Small intestine (tissue), 7 donors: ENCODE results near the gene EIF2B5. TPM values are rescaled to one million over a fixed set of nuclear protein-coding genes. Genes with fewer than 3 reads are reported as not detected.

Source experiments
- DNase-seq, 2 donors: peaks; one replicate each; pipeline versions ENCODE4 v3.0.0 to v3.0.0-alpha.2; 2013
- FAIRE-seq: peaks from 2 replicates; lab custom pipeline; 2012; peaks lifted over from hg19 to GRCh38; lab: Jason Lieb, UNC
- H3K27ac ChIP-seq, 3 donors: one replicate each; pipeline ENCODE4 v1.5.1; 2013; ENCODE audit warnings: low read length in 2 of 3, mild to moderate bottlenecking in 2 of 3, control low read depth in 1 of 3, inconsistent platforms in 1 of 3, low read depth in 1 of 3, moderate library complexity in 1 of 3
- H3K27me3 ChIP-seq, 3 donors: one replicate each; pipeline ENCODE4 v1.6.1; 2013; ENCODE audit warnings: low read length in 3 of 3, inconsistent platforms in 1 of 3; ENCODE audit not compliant: control insufficient read depth in 3 of 3, insufficient read depth in 3 of 3
- H3K36me3 ChIP-seq, 3 donors: one replicate each; pipeline ENCODE4 v1.6.1; 2013; ENCODE audit warnings: low read length in 3 of 3, inconsistent platforms in 1 of 3, low read depth in 1 of 3, mild to moderate bottlenecking in 1 of 3, moderate library complexity in 1 of 3; ENCODE audit not compliant: control insufficient read depth in 3 of 3, insufficient read depth in 2 of 3
- H3K4me1 ChIP-seq, 3 donors: one replicate each; pipeline ENCODE4 v1.6.1; 2013; ENCODE audit warnings: low read length in 2 of 3, inconsistent platforms in 1 of 3, low read depth in 1 of 3, mild to moderate bottlenecking in 1 of 3, moderate library complexity in 1 of 3; ENCODE audit not compliant: control insufficient read depth in 3 of 3, insufficient read depth in 2 of 3
- H3K4me3 ChIP-seq, 3 donors: one replicate each; pipeline ENCODE4 v1.5.1; 2013; ENCODE audit warnings: low read length in 3 of 3, control low read depth in 1 of 3, inconsistent platforms in 1 of 3, low read depth in 1 of 3, mild to moderate bottlenecking in 1 of 3, moderate library complexity in 1 of 3
- H3K9me3 ChIP-seq, 2 donors: one replicate each; pipeline ENCODE4 v1.6.1; 2013; ENCODE audit warnings: low read depth in 1 of 2, low read length in 1 of 2; ENCODE audit not compliant: control insufficient read depth in 2 of 2, insufficient read depth in 1 of 2
- WGBS, 3 donors: extraction: QIAGEN DNeasy Blood & Tissue Kit; methylation state at CpG; one replicate each; pipeline ENCODE4 v1.1.7; 2013; 5-methylcytosine and 5-hydroxymethylcytosine counted together
- polyA plus RNA-seq, 4 donors: library from polyadenylated mRNA; stranded (reverse) in 3 of 4; unstranded in 1 of 4; fragments of 200-250 nt in 3 of 4; fragments of 120-200 nt in 1 of 4; gene quantifications; one replicate each; pipeline versions ENCODE4 v1.2.1 to v1.2.3, GENCODE V29; 2013
- donor health status: healthy with polysubstance abuse.
- donor health status: control.
- donor health status: control.
- donor health status: Bipolar disorder and iron deficiency.
- donor health status: healthy.

EIF2B5 gene
- polyA plus RNA-seq, 4 donors: 33.8 to 45.9 (median 38.8) TPM

GRCh38 chr3:184176377-184177330 lies 41.5 kb downstream of the EIF2B5 start:
- WGBS, 3 donors: 38 to 61% (median 60%) methylated on average over 19 of the region's 19 CpGs
- Histone ChIP-seq H3K4me1 (peaks cover 9 to 40% (median 12%) of the 10 kb centered on the region in 3 donors), H3K9me3 (no peaks in the 10 kb centered on the region), H3K27ac (peak overlapping the region; percentile 24 to 89 (median 61)), H3K36me3 (peaks cover 16 to 68% (median 18%) of the 10 kb centered on the region in 3 donors), H3K27me3 (no peaks in the 10 kb centered on the region), H3K4me3 (peak overlapping the region in 2 of 3 donors; percentile 85 to 91)
- DNase-seq: peak; percentile 27 to 67
- FAIRE-seq: no peak

- no peak for FAIRE-seq
- Histone ChIP-seq H3K27me3 (no peaks in the 10 kb centered on the region), H3K4me3 (peak overlapping the region in 1 of 3 donors; percentile 91), H3K4me1 (peaks cover 9 to 40% (median 12%) of the 10 kb centered on the region in 3 donors), H3K36me3 (peaks cover 18 to 67% (median 21%) of the 10 kb centered on the region in 3 donors), H3K27ac (peak overlapping the region in 2 of 3 donors; percentile 61 to 89), H3K9me3 (no peaks in the 10 kb centered on the region)
- WGBS, 3 donors: 36 to 47% (median 41%) methylated on average over 4 of the region's 4 CpGs
- peak in 1 of 2 donors; percentile 24 for DNase-seq
Observed at GRCh38 chr3:184177331-184177731, 42.2 kb downstream of the EIF2B5 start.

GRCh38 chr3:184177767-184178306 lies 42.7 kb downstream of the EIF2B5 start:
- no peaks in the 10 kb centered on the region for H3K9me3 ChIP-seq
- H3K4me3 ChIP-seq: no peak overlapping the region
- WGBS, 3 donors: 77 to 90% (median 87%) methylated on average over 14 of the region's 14 CpGs
- H3K27ac ChIP-seq: peak overlapping the region; percentile 21 to 61 (median 39)
- H3K4me1 ChIP-seq: peaks cover 9 to 40% (median 12%) of the 10 kb centered on the region in 3 donors
- no peak for FAIRE-seq
- H3K27me3 ChIP-seq: no peaks in the 10 kb centered on the region
- no peak for DNase-seq
- H3K36me3 ChIP-seq: peaks cover 20 to 68% (median 21%) of the 10 kb centered on the region in 3 donors

GRCh38 chr3:184178521-184179138 lies 43.5 kb downstream of the EIF2B5 start:
- DNase-seq: peak; percentile 51 to 75
- peaks cover 9 to 40% (median 12%) of the 10 kb centered on the region in 3 donors for H3K4me1 ChIP-seq
- H3K27me3 ChIP-seq: no peaks in the 10 kb centered on the region
- peak overlapping the region; percentile 21 to 42 (median 39) for H3K27ac ChIP-seq
- FAIRE-seq: no peak
- 50 to 85% (median 65%) methylated on average over 13 of the region's 13 CpGs for WGBS, 3 donors
- H3K4me3 ChIP-seq: no peak overlapping the region
- H3K36me3 ChIP-seq: peaks cover 20 to 73% (median 26%) of the 10 kb centered on the region in 3 donors
- no peaks in the 10 kb centered on the region for H3K9me3 ChIP-seq

- Histone ChIP-seq H3K27me3 (no peaks in the 10 kb centered on the region), H3K9me3 (no peaks in the 10 kb centered on the region), H3K4me1 (peaks cover 9 to 37% (median 12%) of the 10 kb centered on the region in 3 donors), H3K27ac (no peak overlapping the region), H3K36me3 (peaks cover 20 to 82% (median 29%) of the 10 kb centered on the region in 3 donors), H3K4me3 (no peak overlapping the region)
- no peak for DNase-seq
- 91 to 94% (median 94%) methylated on average over 6 of the region's 6 CpGs for WGBS, 3 donors
- FAIRE-seq: no peak
Observed at GRCh38 chr3:184180165-184180564, 45.0 kb downstream of the EIF2B5 start.

GRCh38 chr3:184181596-184181995 lies 46.4 kb downstream of the EIF2B5 start:
- Histone ChIP-seq H3K27ac (no peak overlapping the region), H3K4me3 (no peak overlapping the region), H3K27me3 (no peaks in the 10 kb centered on the region), H3K9me3 (no peaks in the 10 kb centered on the region), H3K36me3 (peaks cover 20 to 81% (median 29%) of the 10 kb centered on the region in 3 donors), H3K4me1 (peaks cover 6 to 32% (median 9%) of the 10 kb centered on the region in 3 donors)
- WGBS, 3 donors: 96 to 99% (median 98%) methylated on average over 9 of the region's 9 CpGs
- FAIRE-seq (no peak), DNase-seq (no peak)

GRCh38 chr3:184183679-184184078 lies 48.5 kb downstream of the EIF2B5 start:
- FAIRE-seq (no peak), DNase-seq (no peak)
- Histone ChIP-seq H3K27me3 (no peaks in the 10 kb centered on the region), H3K36me3 (peaks cover 20 to 74% (median 24%) of the 10 kb centered on the region in 3 donors), H3K4me1 (peaks cover 0 to 24% (median 5%) of the 10 kb centered on the region in 3 donors), H3K4me3 (no peak overlapping the region), H3K27ac (no peak overlapping the region), H3K9me3 (no peaks in the 10 kb centered on the region)
- WGBS, 3 donors: 75 to 87% (median 83%) methylated on average over 5 of the region's 5 CpGs
